ENCODE results near the gene CLGN.

DNA sequence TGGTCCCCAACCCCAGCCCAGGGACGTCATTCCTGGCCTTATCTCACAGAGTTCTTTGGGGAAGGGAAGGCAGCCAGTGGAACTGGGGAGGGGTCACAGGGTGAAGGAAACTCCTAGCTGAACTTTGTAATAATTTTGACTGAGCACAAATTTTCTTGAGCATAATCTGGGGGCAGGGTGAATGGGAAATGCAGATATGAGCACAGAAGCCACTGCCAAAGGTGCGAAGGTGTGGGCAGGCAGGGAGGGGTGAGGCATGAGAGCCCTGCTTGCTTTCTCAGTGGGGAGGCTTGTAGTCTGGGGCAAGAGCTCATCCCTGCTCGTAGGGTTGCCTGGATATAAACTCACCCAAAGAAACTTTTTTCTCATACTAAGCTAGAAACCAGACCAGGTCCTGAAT is 35.7 kb upstream of the CLGN start:
- TF ChIP-seq, protein P1, sequence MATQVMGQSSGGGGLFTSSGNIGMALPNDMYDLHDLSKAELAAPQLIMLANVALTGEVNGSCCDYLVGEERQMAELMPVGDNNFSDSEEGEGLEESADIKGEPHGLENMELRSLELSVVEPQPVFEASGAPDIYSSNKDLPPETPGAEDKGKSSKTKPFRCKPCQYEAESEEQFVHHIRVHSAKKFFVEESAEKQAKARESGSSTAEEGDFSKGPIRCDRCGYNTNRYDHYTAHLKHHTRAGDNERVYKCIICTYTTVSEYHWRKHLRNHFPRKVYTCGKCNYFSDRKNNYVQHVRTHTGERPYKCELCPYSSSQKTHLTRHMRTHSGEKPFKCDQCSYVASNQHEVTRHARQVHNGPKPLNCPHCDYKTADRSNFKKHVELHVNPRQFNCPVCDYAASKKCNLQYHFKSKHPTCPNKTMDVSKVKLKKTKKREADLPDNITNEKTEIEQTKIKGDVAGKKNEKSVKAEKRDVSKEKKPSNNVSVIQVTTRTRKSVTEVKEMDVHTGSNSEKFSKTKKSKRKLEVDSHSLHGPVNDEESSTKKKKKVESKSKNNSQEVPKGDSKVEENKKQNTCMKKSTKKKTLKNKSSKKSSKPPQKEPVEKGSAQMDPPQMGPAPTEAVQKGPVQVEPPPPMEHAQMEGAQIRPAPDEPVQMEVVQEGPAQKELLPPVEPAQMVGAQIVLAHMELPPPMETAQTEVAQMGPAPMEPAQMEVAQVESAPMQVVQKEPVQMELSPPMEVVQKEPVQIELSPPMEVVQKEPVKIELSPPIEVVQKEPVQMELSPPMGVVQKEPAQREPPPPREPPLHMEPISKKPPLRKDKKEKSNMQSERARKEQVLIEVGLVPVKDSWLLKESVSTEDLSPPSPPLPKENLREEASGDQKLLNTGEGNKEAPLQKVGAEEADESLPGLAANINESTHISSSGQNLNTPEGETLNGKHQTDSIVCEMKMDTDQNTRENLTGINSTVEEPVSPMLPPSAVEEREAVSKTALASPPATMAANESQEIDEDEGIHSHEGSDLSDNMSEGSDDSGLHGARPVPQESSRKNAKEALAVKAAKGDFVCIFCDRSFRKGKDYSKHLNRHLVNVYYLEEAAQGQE (IDR thresholded peaks at IDR 0.05; ENCODE audit: insufficient read depth in 1 of 2, low read depth in 2 of 2, low read length in 2 of 2), result no peak
- TF ChIP-seq TAF1 (IDR thresholded peaks at IDR 0.05; ENCODE audit: borderline replicate concordance, insufficient read depth, low read length) (no peak), POLR2AphosphoS5 (IDR thresholded peaks at IDR 0.05; ENCODE audit: low read depth, low read length) (no peak), SIN3A (IDR thresholded peaks at IDR 0.05; ENCODE audit: borderline replicate concordance, insufficient read depth, low read length) (no peak)

All from PFSK-1 (cell line).